Left lung (tissue), 10 donors: ENCODE measurements around the gene UBE3A. TPM values are rescaled to one million over a fixed set of nuclear protein-coding genes. Genes with fewer than 3 reads are reported as not detected.

Source experiments
- ATAC-seq: fragments of 200-7000 bp; cut with Tn5 transposase; one replicate; pipeline ENCODE4 v1.9.1; 2020; ENCODE audit warnings: moderate library complexity
- DNase-seq, 4 donors: peaks; one replicate each; pipeline ENCODE4 v3.0.0-alpha.2; 2013 to 2020
- H3K27ac ChIP-seq, 2 donors: fragments of 200-600 bp; sonication (generic) in 1 of 2; one replicate each; pipeline versions ENCODE4 v1.5.0 to v1.8.0; 2020 to 2021
- H3K27me3 ChIP-seq, 2 donors: fragments of 200-600 bp; sonication (generic) in 1 of 2; one replicate each; pipeline versions ENCODE4 v1.5.0 to v1.8.0; 2020 to 2021
- H3K36me3 ChIP-seq, 2 donors: fragments of 200-600 bp; sonication (generic) in 1 of 2; one replicate each; pipeline versions ENCODE4 v1.5.0 to v1.8.0; 2020 to 2021
- H3K4me1 ChIP-seq, 2 donors: fragments of 200-600 bp; one replicate each; pipeline ENCODE4 v1.8.0; 2021
- H3K4me3 ChIP-seq, 2 donors: fragments of 200-600 bp; sonication (generic) in 1 of 2; one replicate each; pipeline versions ENCODE4 v1.5.0 to v1.8.0; 2020 to 2021; ENCODE audit warnings: mild to moderate bottlenecking in 1 of 2
- H3K9me3 ChIP-seq, 2 donors: fragments of 200-600 bp; sonication (generic) in 1 of 2; one replicate each; pipeline versions ENCODE4 v1.5.0 to v1.8.0; 2020 to 2021
- intact Hi-C, 2 donors: fragments of 100-400 bp; cut with DNase I; formaldehyde crosslinking; loops; one replicate each; pipeline versions ENCODE4 v1.11.2 to v1.14.2; 2022
- polyA plus RNA-seq, 6 donors: library from polyadenylated mRNA; unstranded; fragments of 120-200 nt; gene quantifications; one replicate each; pipeline ENCODE4 v1.2.1, GENCODE V29; 2013; ENCODE audit not compliant: insufficient read length in 6 of 6
- total RNA-seq, 2 donors: library from RNA; stranded (reverse); fragmentation: NEBNext Ultra II Directional; extraction: Animal tissue kit (Norgen Biotek cat#: 25700); gene quantifications; one replicate each; pipeline ENCODE4 v1.2.1, GENCODE V29; 2021
- TF ChIP-seq, protein P1 (sequence below), 2 donors: fragments of 200-600 bp; sonication (generic) in 1 of 2; IDR thresholded peaks; one replicate each; pipeline versions ENCODE4 v1.5.0 to v1.8.0; 2021; ENCODE audit warnings: antibody characterized with exemption in 2 of 2
- donor health status: DM: no; HTN: yes; CAD: no.
- donor health status: DM: no; HTN: no; CAD: no.

UBE3A gene
- total and polyA plus RNA-seq, 8 donors, result 84.4 to 97.9 (median 90.3) TPM

DNA sequence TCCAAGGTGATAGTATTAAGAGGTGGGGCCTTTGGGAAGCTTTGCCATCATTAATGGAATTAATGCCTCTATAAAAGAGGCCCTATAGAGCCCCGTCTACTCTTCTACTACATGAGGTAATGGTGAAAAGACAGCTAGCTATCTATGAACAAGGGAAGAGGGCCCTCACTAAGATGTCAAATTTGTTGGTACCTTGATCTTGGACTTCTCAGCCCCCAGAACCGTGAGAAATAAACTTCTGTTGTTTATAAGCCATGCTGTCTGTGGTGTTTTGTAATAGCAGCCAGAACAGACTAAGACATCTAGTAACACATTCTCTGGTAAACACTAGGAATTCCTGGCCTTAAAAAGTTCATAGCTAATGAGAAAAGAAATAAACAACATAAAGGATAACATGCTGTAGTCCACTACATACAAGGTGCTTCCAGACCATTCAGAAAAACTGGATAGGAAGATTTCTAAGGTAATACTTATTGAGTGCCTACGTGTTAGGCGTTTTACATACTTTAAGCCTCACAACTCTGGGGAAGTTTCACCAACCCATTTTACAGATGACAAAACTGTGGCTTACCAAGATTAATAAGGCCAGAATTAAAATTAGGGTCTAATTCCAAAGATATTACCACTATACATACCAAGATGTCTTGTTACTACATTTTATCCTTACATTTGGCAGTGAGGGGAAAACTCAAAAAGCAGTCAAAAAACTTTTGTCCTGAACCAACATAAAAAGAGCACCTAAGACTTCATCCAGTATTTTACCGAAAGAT, 3.2 kb downstream of the UBE3A start:
- TF ChIP-seq, protein P1, sequence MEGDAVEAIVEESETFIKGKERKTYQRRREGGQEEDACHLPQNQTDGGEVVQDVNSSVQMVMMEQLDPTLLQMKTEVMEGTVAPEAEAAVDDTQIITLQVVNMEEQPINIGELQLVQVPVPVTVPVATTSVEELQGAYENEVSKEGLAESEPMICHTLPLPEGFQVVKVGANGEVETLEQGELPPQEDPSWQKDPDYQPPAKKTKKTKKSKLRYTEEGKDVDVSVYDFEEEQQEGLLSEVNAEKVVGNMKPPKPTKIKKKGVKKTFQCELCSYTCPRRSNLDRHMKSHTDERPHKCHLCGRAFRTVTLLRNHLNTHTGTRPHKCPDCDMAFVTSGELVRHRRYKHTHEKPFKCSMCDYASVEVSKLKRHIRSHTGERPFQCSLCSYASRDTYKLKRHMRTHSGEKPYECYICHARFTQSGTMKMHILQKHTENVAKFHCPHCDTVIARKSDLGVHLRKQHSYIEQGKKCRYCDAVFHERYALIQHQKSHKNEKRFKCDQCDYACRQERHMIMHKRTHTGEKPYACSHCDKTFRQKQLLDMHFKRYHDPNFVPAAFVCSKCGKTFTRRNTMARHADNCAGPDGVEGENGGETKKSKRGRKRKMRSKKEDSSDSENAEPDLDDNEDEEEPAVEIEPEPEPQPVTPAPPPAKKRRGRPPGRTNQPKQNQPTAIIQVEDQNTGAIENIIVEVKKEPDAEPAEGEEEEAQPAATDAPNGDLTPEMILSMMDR (IDR thresholded peaks at IDR 0.05), result no peak
- no peak overlapping the region for H3K4me3 ChIP-seq
- H3K36me3 ChIP-seq, result no peaks in the 10 kb centered on the region
- H3K27ac ChIP-seq, result no peak overlapping the region
- DNase-seq (no peak), ATAC-seq (no peak)
- H3K27me3 ChIP-seq, result no peaks in the 10 kb centered on the region
- H3K4me1 ChIP-seq, result peaks cover 17 to 42% of the 10 kb centered on the region in 2 donors
- no peaks in the 10 kb centered on the region for H3K9me3 ChIP-seq
- intact Hi-C loops, result no loop called here

DNA sequence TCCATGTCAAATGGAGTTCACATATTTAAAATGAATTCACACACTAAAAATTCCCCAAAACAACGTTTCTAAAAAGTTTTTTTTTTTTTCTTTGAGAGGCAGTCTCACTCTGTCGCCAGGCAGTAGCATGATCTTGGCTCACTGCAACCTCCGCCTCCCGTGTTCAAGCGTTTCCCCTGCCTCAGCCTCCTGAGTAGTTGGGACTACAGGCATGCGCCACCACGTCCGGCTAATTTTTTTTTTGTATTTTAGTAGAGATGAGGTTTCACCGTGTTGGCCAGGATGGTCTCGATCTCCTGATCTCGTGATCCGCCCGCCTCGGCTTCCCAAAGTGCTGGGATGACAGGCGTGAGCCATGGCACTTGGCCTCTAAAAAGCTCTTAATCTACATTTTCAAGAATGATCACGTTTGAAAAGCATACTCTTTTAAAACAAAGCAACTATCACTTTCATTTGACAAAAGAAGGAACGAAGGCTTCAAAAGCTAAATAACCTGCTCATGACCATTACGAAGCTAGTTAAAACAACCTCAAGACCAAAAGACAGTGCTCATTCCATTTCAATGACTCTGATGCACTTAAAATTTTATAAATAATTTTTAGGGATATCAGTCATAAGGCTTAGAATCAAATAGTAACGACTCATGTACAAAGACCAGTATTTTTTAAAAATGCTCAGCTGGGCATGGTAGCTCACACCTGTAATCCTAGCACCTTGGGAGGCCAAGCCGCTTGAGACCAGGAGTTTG, 5.5 kb downstream of the UBE3A start:
- intact Hi-C loops, result no loop called here
- DNase-seq (peak in 1 of 4 donors; percentile 20), ATAC-seq (no peak)
- H3K4me3 ChIP-seq, result no peak overlapping the region
- no peaks in the 10 kb centered on the region for H3K9me3 ChIP-seq
- no peaks in the 10 kb centered on the region for H3K36me3 ChIP-seq
- H3K27ac ChIP-seq, result no peak overlapping the region
- TF ChIP-seq, protein P1 (IDR thresholded peaks at IDR 0.05), result no peak
- peaks cover 17 to 45% of the 10 kb centered on the region in 2 donors for H3K4me1 ChIP-seq
- H3K27me3 ChIP-seq, result no peaks in the 10 kb centered on the region

DNA sequence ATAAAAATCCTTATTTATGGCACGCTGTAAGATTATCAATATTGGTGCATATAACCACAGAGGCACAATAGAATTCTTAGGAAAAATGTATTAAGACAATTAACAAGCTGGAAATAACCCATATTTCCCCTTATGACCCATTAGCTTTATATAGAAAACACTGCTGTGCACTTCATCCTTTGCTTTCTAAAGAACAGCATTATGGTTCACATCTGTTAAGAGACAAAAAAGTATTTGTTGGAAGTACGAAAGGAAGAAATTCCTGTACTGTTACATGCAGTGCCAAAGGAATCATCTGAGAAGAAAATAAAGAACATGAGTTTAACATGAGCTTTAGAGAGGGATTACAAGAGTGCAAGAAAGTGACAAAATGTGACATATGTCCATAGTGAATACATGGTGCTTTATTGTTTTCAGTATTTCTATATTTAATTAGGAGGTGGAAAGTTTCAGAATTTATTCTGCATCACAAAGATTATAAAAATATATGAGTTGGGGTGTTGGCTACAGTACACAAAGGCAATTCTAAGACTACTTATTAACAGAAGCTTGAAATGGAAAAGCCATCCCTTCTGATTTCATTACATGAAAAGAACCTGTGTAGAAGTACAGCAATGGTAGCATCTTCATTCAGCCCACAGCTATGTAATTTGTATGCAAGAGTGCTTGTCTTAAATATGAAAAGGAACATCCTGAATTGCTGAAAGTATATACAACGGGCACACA, 6.8 kb downstream of the UBE3A start:
- TF ChIP-seq, protein P1 (IDR thresholded peaks at IDR 0.05), result no peak
- Histone ChIP-seq H3K4me1 (peaks cover 11 to 38% of the 10 kb centered on the region in 2 donors), H3K36me3 (no peaks in the 10 kb centered on the region), H3K9me3 (no peaks in the 10 kb centered on the region), H3K27ac (no peak overlapping the region), H3K27me3 (no peaks in the 10 kb centered on the region), H3K4me3 (no peak overlapping the region)
- ATAC-seq (no peak), DNase-seq (no peak)
- intact Hi-C loops, result no loop called here

DNA sequence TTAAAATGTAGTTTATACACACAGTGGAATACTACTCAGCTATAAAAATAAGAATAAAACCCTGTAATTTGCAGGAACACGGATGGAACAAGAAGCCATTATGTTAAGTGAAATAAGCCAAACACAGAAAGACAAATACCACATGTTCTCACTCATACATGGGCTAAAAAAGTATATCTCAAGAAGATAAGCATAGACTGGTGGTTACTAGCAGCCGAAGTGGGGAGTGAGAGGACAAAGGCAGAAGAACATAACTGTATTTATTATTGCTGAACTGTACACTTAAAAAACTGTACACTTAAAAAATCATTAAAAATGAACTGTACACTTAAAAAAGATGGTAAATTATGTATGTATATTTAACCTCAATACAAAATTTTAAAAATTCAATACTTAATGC, 11.0 kb downstream of the UBE3A start:
- Histone ChIP-seq H3K36me3 (no peaks in the 10 kb centered on the region), H3K27me3 (no peaks in the 10 kb centered on the region), H3K4me1 (peaks cover 4 to 9% of the 10 kb centered on the region in 2 donors), H3K4me3 (no peak overlapping the region), H3K9me3 (no peaks in the 10 kb centered on the region), H3K27ac (no peak overlapping the region)
- ATAC-seq (no peak), DNase-seq (no peak)
- intact Hi-C loops, result no loop called here
- TF ChIP-seq, protein P1 (IDR thresholded peaks at IDR 0.05), result no peak
